GM12864 (cell line): ENCODE measurements around the gene ZNF646.

Source experiments
- DNase-seq: peaks from one replicate; pipeline ENCODE4 v3.0.0-alpha.2; 2011; ENCODE audit warnings: low read depth
- H3K4me3 ChIP-seq: 2 replicates; pipeline ENCODE4 v1.5.1; 2011; ENCODE audit warnings: mild to moderate bottlenecking, low read depth, low read length, control low read depth
- CTCF ChIP-seq: IDR thresholded peaks from 2 replicates; pipeline ENCODE4 v1.5.1; 2011; ENCODE audit warnings: low read depth, mild to moderate bottlenecking, moderate library complexity, low read length, control low read depth, inconsistent platforms; ENCODE audit errors: missing control alignments

Gene ZNF646

DNA sequence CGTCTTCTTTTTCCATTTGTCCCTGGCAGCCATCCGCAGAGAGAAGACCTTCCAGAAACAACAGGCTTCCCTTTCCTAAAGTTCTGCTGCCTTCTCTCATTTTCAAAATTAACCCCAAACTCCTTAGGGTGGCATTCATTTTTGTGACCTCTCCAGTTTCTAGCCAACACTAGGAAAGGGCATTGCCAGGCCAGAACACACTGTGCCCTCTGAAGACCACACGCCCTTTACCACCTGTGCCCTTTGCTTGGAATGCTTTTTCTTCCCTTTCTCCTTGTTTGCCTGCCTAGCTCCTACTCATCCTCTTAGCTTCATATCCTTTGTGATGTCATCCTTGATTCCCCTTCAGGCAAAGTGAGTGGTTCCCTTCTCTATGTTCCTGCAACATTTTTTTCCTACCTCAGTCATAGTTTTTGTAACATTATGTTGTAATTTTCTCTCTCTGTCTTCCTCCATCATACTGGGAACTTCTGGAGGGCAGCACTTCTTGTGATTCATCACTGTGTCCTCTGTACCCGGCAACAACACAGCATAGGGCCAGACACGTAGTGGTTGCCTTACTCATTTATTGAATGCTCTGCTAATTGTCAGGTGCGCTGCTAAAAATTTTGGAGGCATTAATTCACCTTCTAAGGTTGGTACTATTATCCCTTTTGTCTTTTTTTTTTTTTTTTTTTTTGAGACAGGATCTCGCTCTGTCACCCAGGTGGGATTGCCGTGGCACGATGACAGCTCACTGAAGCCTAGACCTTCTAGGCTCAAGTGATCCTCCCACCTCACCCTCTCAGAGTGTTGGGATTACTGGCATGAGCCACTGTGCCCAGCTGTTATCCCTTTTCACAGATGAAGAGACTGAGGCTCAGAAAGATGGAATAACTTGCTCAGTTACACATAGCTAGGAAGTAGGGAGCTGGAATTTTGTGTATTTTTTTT is 44.3 kb downstream of the ZNF646 start:
- TF ChIP-seq CTCF, result no peak
- H3K4me3 ChIP-seq, result peak overlapping the region; percentile 72
- no peak for DNase-seq

DNA sequence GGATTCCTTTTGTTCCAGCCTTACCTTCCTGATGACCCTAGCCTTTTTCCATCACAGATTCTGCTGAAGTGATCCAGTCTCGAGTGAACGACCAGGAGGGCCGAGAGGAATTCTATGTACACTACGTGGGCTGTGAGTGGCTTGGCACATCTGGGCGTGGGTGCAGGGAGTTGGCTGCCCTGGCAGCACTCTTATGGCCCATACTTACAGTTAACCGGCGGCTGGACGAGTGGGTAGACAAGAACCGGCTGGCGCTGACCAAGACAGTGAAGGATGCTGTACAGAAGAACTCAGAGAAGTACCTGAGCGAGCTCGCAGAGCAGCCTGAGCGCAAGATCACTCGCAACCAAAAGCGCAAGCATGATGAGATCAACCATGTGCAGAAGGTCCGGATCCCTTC is 45.9 kb downstream of the ZNF646 start:
- TF ChIP-seq CTCF, result no peak
- H3K4me3 ChIP-seq, result no peak overlapping the region
- DNase-seq, result no peak

DNA sequence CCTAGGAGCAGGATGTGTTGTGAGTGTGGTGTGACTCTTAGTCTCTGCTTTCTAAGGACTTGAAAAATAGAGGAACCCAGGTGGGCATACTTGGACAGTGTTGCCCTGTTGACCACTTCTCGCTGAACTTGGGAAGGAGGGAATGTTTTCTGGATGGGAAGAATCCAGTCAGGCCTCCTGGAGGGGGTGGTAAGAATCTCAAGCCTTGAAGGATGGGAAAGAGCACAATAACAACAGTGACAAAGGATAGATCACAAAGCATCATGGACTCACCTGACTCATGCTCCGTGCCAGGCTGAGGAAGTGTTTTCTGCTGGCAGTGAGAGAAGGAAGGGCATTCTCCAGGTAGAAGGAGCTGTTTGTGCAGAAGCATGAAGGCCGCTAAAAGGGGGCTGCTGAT is 51.6 kb downstream of the ZNF646 start:
- DNase-seq, result no peak
- no peak overlapping the region for H3K4me3 ChIP-seq
- TF ChIP-seq CTCF, result no peak

DNA sequence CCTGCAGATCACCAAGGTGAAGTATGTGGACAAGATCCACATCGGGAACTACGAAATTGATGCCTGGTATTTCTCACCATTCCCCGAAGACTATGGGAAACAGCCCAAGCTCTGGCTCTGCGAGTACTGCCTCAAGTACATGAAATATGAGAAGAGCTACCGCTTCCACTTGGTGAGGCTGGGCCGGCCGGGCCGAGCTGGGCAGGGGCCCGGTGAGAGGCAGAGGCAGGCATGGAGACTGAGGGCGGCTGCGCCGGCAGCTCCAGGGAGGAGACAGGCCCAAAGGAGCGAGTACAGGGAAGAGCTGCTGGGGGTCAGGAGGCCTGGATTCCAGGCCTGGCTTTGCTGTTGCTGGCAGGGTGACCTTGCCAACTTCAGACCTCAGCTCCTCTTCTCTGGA is 53.0 kb downstream of the ZNF646 start:
- no peak for DNase-seq
- no peak for TF ChIP-seq CTCF
- no peak overlapping the region for H3K4me3 ChIP-seq

- no peak for TF ChIP-seq CTCF
- no peak overlapping the region for H3K4me3 ChIP-seq
- no peak for DNase-seq
Measured at GRCh38 chr16:31128711-31129567, 54.7 kb downstream of the ZNF646 start.

DNA sequence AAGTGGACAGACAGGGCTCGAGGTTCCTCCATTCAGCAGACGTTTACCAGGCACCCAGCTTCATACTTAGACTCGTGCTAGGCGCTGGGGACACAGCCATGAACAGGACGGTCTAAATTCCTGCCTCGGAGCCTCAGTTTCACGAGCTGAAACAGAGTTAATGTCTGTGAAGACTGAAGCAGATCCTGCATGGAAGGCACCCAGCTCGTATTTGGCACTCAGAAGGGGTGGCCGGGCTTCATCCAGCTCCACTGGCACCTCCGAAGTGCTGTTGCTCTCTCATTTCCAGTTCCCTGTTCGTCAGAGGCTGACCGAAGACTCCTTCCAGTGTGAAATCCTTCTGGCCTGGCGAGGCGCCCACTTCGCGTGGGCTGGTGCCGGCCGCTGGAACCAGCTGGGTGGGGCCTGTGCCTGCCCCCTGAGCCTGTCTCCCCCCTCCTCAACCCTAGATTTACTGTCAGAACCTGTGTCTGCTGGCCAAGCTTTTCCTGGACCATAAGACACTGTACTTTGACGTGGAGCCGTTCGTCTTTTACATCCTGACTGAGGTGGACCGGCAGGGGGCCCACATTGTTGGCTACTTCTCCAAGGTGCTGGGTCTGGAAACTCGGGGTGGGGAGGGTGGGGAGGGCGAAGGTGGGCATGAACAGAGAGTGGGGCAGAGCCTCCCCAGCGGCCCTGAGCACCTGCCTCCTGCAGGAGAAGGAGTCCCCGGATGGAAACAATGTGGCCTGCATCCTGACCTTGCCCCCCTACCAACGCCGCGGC is 55.5 kb downstream of the ZNF646 start:
- no peak for TF ChIP-seq CTCF
- no peak overlapping the region for H3K4me3 ChIP-seq
- no peak for DNase-seq
